Measurements from ENCODE around the gene SULT1C4. TPM values are rescaled to one million over a fixed set of nuclear protein-coding genes. Genes with fewer than 3 reads are reported as not detected.

The SULT1C4 gene
- total RNA-seq, 4 donors from 2014 or later: 0.61 to 3.3 (median 2.4) TPM

DNA sequence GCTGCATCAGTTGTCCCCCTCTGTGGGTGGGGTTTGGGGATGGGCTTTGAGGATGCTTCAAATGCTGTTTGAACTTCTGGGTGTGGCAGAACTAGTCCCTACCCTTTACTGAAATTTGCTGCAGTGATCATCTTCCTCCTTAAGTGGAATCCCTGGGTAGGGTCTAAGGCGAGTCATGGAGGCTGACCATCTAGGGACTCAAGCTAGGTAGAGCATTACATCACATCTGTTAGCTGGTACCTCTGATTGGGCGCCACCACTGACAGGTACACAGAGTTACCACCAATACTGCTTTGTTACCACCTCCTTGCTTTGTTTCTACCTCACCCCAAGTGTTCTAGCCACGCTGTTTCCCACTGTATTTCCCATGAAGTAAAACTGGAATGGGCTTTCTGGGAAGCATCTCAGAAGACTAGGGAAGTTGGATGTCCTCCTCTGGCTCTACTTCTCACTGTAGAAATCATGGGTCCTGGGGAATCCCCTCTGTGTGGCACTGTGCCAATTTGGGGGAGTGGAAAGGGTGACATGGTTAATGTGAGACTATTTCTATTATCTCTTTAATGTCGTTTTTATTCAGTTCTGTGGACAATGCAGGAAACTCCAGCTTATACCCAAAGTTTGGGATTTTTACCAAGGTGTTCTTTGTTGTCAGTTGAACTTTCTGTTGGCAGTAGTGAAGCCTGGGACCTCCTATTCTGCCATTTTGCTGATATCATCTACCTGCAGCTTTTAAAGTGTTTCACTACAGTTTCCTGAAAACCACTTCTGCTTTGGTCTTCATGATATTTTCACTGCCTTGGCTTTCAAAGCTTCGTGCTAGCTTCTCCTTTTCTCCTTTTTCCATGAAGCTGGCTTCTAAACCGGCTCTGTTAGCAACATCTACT is 14.5 kb upstream of the SULT1C4 start:
- Histone ChIP-seq H3K27ac (no peak overlapping the region), H3K27me3 (no peaks in the 10 kb centered on the region), H3K4me1 (no peaks in the 10 kb centered on the region), H3K9me3 (no peaks in the 10 kb centered on the region), H3K36me3 (no peaks in the 10 kb centered on the region), H3K4me3 (no peak overlapping the region)
- in situ Hi-C loops (cut with MboI; ENCODE audit: low sequenced_read_pairs in 4 of 4): no loop called here
- intact Hi-C loops (cut with DNase I; ENCODE audit: low total_unique reads): no loop called here
- no peak for DNase-seq
- ATAC-seq: no peak
- TF ChIP-seq POLR2A (IDR thresholded peaks at IDR 0.05) (no peak), CTCF (IDR thresholded peaks at IDR 0.05 in 4 of 5, conservative IDR thresholded peaks at IDR 0.05 in 1 of 5) (no peak)

- H3K27ac ChIP-seq: no peak overlapping the region
- no peak for DNase-seq
- no peaks in the 10 kb centered on the region for H3K4me1 ChIP-seq
- H3K9me3 ChIP-seq: no peaks in the 10 kb centered on the region
- no peaks in the 10 kb centered on the region for H3K36me3 ChIP-seq
- in situ Hi-C loops (cut with MboI; ENCODE audit: low sequenced_read_pairs in 4 of 4): no loop called here
- intact Hi-C loops (cut with DNase I; ENCODE audit: low total_unique reads): no loop called here
- no peak overlapping the region for H3K4me3 ChIP-seq
- no peak for TF ChIP-seq POLR2A (IDR thresholded peaks at IDR 0.05)
- TF ChIP-seq CTCF (IDR thresholded peaks at IDR 0.05 in 4 of 5, conservative IDR thresholded peaks at IDR 0.05 in 1 of 5): no peak
- no peaks in the 10 kb centered on the region for H3K27me3 ChIP-seq
- no peak for ATAC-seq
Measured at GRCh38 chr2:108363908-108364225, 13.9 kb upstream of the SULT1C4 start.

DNA sequence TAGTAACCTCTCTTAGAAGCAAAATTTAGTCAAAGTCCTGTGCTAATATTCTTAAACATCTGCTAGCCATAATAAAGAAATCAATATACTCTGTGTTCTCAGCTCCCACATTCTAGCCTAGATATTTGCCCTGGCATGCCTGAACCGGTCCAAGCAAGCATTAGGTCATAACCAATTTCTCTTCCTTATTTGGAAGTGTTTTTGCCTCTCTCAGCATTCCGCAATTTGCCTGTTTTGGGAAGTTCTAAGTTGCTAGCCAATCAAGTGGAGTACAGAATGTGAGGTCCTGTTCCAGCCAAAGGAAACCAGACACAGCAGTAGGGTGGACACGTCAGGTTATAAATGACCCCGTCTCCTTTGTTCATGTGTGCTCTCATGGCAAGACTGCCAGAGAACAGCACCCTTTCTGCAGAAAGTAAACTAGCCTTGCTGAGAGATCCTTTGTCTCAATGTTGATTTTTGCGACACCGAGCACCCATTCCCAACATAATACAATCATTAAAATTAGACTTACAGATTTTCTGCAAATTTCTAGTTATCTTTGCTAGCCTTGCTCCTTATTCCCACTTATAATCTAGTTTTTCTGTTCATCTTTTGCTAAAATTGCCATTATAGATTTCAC is 13.0 kb upstream of the SULT1C4 start:
- no peak overlapping the region for H3K4me3 ChIP-seq
- ATAC-seq (no peak), DNase-seq (no peak)
- TF ChIP-seq CTCF (IDR thresholded peaks at IDR 0.05 in 4 of 5, conservative IDR thresholded peaks at IDR 0.05 in 1 of 5) (no peak), POLR2A (IDR thresholded peaks at IDR 0.05) (no peak)
- H3K27ac ChIP-seq: no peak overlapping the region
- H3K36me3 ChIP-seq: no peaks in the 10 kb centered on the region
- in situ Hi-C loops (cut with MboI; ENCODE audit: low sequenced_read_pairs in 4 of 4): no loop called here
- H3K9me3 ChIP-seq: no peaks in the 10 kb centered on the region
- intact Hi-C loops (cut with DNase I; ENCODE audit: low total_unique reads): no loop called here
- no peaks in the 10 kb centered on the region for H3K4me1 ChIP-seq
- no peaks in the 10 kb centered on the region for H3K27me3 ChIP-seq

GRCh38 chr2:108365656-108366055 is 12.1 kb upstream of the SULT1C4 start:
- no peak for TF ChIP-seq POLR2A (IDR thresholded peaks at IDR 0.05)
- TF ChIP-seq CTCF (IDR thresholded peaks at IDR 0.05 in 4 of 5, conservative IDR thresholded peaks at IDR 0.05 in 1 of 5): no peak

More at GRCh38 chr2:108365656-108366055, 12.1 kb upstream of the SULT1C4 start:
- Histone ChIP-seq H3K4me3 (no peak overlapping the region), H3K27me3 (no peaks in the 10 kb centered on the region), H3K27ac (no peak overlapping the region), H3K36me3 (no peaks in the 10 kb centered on the region), H3K9me3 (no peaks in the 10 kb centered on the region), H3K4me1 (no peaks in the 10 kb centered on the region)
- ATAC-seq (no peak), DNase-seq (no peak)
- intact Hi-C loops (cut with DNase I; ENCODE audit: low total_unique reads) (no loop called here), in situ Hi-C loops (cut with MboI; ENCODE audit: low sequenced_read_pairs in 4 of 4) (no loop called here)

All from gastrocnemius medialis (tissue), 4 donors.